ENCODE results near the gene IL12A.

- TF ChIP-seq CTCF (IDR thresholded peaks at IDR 0.05; ENCODE audit: insufficient read depth, low read length) = no peak
- no peak for TF ChIP-seq POLR2AphosphoS5 (IDR thresholded peaks at IDR 0.05; ENCODE audit: low read depth)
- TF ChIP-seq GABPA (IDR thresholded peaks at IDR 0.05; ENCODE audit: low read depth) = no peak
- TF ChIP-seq, protein P1, sequence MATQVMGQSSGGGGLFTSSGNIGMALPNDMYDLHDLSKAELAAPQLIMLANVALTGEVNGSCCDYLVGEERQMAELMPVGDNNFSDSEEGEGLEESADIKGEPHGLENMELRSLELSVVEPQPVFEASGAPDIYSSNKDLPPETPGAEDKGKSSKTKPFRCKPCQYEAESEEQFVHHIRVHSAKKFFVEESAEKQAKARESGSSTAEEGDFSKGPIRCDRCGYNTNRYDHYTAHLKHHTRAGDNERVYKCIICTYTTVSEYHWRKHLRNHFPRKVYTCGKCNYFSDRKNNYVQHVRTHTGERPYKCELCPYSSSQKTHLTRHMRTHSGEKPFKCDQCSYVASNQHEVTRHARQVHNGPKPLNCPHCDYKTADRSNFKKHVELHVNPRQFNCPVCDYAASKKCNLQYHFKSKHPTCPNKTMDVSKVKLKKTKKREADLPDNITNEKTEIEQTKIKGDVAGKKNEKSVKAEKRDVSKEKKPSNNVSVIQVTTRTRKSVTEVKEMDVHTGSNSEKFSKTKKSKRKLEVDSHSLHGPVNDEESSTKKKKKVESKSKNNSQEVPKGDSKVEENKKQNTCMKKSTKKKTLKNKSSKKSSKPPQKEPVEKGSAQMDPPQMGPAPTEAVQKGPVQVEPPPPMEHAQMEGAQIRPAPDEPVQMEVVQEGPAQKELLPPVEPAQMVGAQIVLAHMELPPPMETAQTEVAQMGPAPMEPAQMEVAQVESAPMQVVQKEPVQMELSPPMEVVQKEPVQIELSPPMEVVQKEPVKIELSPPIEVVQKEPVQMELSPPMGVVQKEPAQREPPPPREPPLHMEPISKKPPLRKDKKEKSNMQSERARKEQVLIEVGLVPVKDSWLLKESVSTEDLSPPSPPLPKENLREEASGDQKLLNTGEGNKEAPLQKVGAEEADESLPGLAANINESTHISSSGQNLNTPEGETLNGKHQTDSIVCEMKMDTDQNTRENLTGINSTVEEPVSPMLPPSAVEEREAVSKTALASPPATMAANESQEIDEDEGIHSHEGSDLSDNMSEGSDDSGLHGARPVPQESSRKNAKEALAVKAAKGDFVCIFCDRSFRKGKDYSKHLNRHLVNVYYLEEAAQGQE (IDR thresholded peaks at IDR 0.05; ENCODE audit: insufficient replicate concordance, low read depth) = no peak
These were observed 31.5 kb downstream of the IL12A start for GRCh38 chr3:160020057-160020711.
